Large intestine (tissue), 3 donors: ENCODE results near the gene ADISSP. TPM values are rescaled to one million over a fixed set of nuclear protein-coding genes. Genes with fewer than 3 reads are reported as not detected.

Experiments
- DNase-seq, 2 donors: peaks; one replicate each; pipeline versions ENCODE4 v3.0.0 to v3.0.0-alpha.2; 2013
- H3K27ac ChIP-seq: one replicate; pipeline ENCODE4 v1.5.1; 2013; ENCODE audit warnings: low read length
- H3K27me3 ChIP-seq: 2 replicates; pipeline ENCODE4 v1.6.1; 2013; ENCODE audit warnings: low read length; ENCODE audit not compliant: control insufficient read depth, insufficient read depth
- H3K36me3 ChIP-seq: 2 replicates; pipeline ENCODE4 v1.6.1; 2013; ENCODE audit warnings: low read length; ENCODE audit not compliant: control insufficient read depth, insufficient read depth
- H3K4me1 ChIP-seq: one replicate; pipeline ENCODE4 v1.6.1; 2013; ENCODE audit warnings: low read length; ENCODE audit not compliant: control insufficient read depth, insufficient read depth
- H3K4me3 ChIP-seq: one replicate; pipeline ENCODE4 v1.5.1; 2013; ENCODE audit warnings: low read length
- H3K9me3 ChIP-seq: one replicate; pipeline ENCODE4 v1.6.1; 2013; ENCODE audit warnings: mild to moderate bottlenecking, low read depth, low read length, moderate library complexity; ENCODE audit not compliant: control insufficient read depth
- WGBS: methylation state at CpG from one replicate; pipeline ENCODE4 v1.1.5; 2013; ENCODE audit warnings: low lambda C conversion rate; ENCODE audit not compliant: insufficient coverage; 5-methylcytosine and 5-hydroxymethylcytosine counted together
- polyA plus RNA-seq: library from polyadenylated mRNA; unstranded; fragments of 120-200 nt; gene quantifications from one replicate; pipeline ENCODE4 v1.2.1, GENCODE V29; 2013

Gene ADISSP
- polyA plus RNA-seq, 1 donor = 20.5 TPM

GRCh38 chr20:3747471-3747870 is 20.1 kb downstream of the ADISSP start:
- H3K4me3 ChIP-seq = no peak overlapping the region
- peaks cover 13% of the 10 kb centered on the region for H3K4me1 ChIP-seq
- H3K9me3 ChIP-seq = peaks cover 5% of the 10 kb centered on the region
- no peak overlapping the region for H3K27ac ChIP-seq
- DNase-seq = peak in 1 of 2 donors; percentile 44
- H3K27me3 ChIP-seq = peaks cover 42% of the 10 kb centered on the region
- peaks cover 3% of the 10 kb centered on the region for H3K36me3 ChIP-seq
- no CpG with 5 or more reads among the region's 2 CpGs for WGBS

DNA sequence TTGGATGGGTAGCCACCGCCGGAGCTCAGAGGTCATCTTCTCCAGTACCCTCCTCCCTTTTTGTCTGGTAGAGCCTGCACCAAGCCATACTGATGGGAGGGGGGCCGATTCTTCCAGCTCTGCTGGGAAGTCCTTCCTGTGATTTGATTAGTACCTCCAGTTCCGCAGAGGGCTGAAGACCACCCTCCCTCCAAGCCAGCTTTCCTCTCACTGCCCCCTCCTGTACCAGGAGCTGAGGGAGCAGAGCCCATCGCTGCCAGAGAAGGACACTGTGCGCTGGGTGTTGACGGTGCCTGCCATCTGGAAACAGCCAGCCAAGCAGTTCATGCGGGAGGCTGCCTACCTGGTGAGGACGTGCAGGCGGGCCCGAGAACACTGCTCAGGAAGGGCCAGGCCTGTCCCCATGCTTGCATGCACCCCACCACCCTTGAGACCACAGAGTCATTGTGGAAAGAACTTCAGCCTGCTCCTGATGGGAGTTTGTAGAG is 21.8 kb downstream of the ADISSP start:
- Histone ChIP-seq H3K9me3 (peaks cover 3% of the 10 kb centered on the region), H3K4me1 (peaks cover 7% of the 10 kb centered on the region), H3K36me3 (peaks cover 3% of the 10 kb centered on the region), H3K27ac (no peak overlapping the region), H3K27me3 (peaks cover 34% of the 10 kb centered on the region), H3K4me3 (no peak overlapping the region)
- no CpG with 5 or more reads among the region's 11 CpGs for WGBS
- DNase-seq = no peak

DNA sequence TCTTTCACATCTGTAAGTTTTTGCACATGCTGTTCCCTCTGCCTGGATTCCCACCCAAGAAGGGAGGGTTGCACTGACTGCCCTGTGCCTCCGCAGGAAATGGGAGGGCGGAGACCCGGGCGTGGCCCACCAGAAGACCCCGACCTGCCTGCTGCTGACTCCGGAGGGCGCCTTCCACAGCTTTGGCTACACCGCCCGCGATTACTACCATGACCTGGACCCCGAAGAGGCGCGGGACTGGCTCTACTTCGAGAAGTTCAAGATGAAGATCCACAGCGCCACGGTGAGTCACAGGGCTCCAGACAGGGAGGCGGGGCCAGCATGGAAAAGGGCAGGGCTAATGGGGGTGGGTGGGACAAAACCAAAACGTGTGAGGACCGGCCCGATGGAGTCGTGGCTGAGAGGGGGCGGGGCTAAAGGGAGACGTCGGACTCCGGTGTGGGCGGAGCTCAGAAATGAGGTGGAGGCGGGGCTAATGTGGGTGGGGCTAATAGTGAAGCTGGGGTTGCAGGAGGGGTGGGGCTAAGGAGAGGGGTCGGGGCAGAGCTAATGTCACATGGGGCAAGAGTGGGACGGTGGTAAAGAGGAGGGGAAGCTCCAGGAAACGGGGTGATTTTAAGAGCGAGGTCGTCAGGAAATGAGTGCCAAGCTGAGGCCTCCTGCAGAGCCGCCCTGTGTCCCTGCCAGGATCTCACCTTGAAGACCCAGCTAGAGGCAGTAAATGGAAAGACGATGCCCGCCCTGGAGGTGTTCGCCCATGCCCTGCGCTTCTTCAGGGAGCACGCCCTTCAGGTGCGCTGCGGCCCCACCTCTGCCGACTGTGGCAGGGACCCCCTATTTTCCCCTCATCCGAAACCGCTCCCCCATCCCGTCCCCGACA is 22.5 kb downstream of the ADISSP start:
- peaks cover 27% of the 10 kb centered on the region for H3K27me3 ChIP-seq
- H3K36me3 ChIP-seq = peaks cover 3% of the 10 kb centered on the region
- no peak overlapping the region for H3K4me3 ChIP-seq
- peak; percentile 49 to 65 for DNase-seq
- no peak overlapping the region for H3K27ac ChIP-seq
- H3K4me1 ChIP-seq = peaks cover 6% of the 10 kb centered on the region
- no peaks in the 10 kb centered on the region for H3K9me3 ChIP-seq
- WGBS = 60% methylated on average over 2 of the region's 45 CpGs

GRCh38 chr20:3744037-3744436 is 23.5 kb downstream of the ADISSP start:
- peaks cover 3% of the 10 kb centered on the region for H3K36me3 ChIP-seq
- no peaks in the 10 kb centered on the region for H3K4me1 ChIP-seq
- H3K27me3 ChIP-seq = peaks cover 19% of the 10 kb centered on the region
- no peak for DNase-seq
- no peaks in the 10 kb centered on the region for H3K9me3 ChIP-seq
- no CpG with 5 or more reads among the region's 1 CpG for WGBS
- no peak overlapping the region for H3K4me3 ChIP-seq
- H3K27ac ChIP-seq = no peak overlapping the region

- H3K4me1 ChIP-seq = no peaks in the 10 kb centered on the region
- no peak overlapping the region for H3K4me3 ChIP-seq
- DNase-seq = no peak
- no peaks in the 10 kb centered on the region for H3K9me3 ChIP-seq
- peaks cover 3% of the 10 kb centered on the region for H3K36me3 ChIP-seq
- H3K27me3 ChIP-seq = peaks cover 11% of the 10 kb centered on the region
- WGBS = no CpG with 5 or more reads among the region's 2 CpGs
- no peak overlapping the region for H3K27ac ChIP-seq
Measured at GRCh38 chr20:3743251-3743650, 24.3 kb downstream of the ADISSP start.

GRCh38 chr20:3741836-3742458 is 25.6 kb downstream of the ADISSP start:
- DNase-seq = no peak
- no CpG with 5 or more reads among the region's 7 CpGs for WGBS

DNA sequence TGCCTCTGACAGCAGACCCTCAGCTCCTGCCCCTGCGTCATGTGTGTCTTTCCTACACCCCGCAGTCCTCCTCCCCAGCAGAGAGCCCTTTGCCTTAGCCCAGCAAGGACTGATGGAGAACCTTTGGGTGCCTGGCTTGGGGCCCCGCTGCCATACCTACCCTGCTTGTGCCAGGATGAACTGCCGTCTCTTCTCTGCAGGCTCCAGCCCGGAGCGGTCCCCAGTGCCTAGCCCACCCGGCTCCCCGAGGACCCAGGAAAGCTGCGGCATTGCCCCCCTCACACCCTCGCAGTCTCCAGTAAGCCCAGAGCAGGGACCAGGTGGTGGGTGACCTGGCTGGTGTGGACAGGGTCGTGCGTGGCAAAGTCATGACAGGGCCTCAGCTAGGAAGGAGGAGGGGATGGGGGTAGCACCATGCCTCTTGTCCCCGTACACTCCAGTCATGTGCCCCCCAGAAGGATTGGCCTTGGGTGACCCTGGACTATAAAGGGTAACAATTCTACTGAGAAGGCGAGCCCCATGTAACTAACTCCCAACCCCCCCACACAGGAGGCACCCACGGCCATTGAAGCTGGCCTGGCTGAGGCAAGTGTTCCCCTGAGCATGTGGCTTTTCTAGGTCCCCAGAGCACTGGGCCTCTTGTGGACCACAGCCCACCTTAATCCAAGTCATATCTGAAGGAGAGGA is 26.8 kb downstream of the ADISSP start:
- Histone ChIP-seq H3K27ac (no peak overlapping the region), H3K27me3 (peaks cover 10% of the 10 kb centered on the region), H3K9me3 (no peaks in the 10 kb centered on the region), H3K4me1 (no peaks in the 10 kb centered on the region), H3K4me3 (no peak overlapping the region), H3K36me3 (peaks cover 5% of the 10 kb centered on the region)
- WGBS = no CpG with 5 or more reads among the region's 15 CpGs
- no peak for DNase-seq

More at GRCh38 chr20:3741836-3742458, 25.6 kb downstream of the ADISSP start:
- Histone ChIP-seq H3K36me3 (peaks cover 3% of the 10 kb centered on the region), H3K27me3 (peaks cover 10% of the 10 kb centered on the region), H3K9me3 (no peaks in the 10 kb centered on the region), H3K27ac (no peak overlapping the region), H3K4me3 (no peak overlapping the region), H3K4me1 (no peaks in the 10 kb centered on the region)

- DNase-seq = no peak
- Histone ChIP-seq H3K36me3 (peaks cover 2% of the 10 kb centered on the region), H3K4me1 (no peaks in the 10 kb centered on the region), H3K27me3 (peaks cover 7% of the 10 kb centered on the region), H3K9me3 (no peaks in the 10 kb centered on the region), H3K27ac (no peak overlapping the region), H3K4me3 (no peak overlapping the region)
- no CpG with 5 or more reads among the region's 7 CpGs for WGBS
Measured at GRCh38 chr20:3739926-3740451, 27.6 kb downstream of the ADISSP start.

DNA sequence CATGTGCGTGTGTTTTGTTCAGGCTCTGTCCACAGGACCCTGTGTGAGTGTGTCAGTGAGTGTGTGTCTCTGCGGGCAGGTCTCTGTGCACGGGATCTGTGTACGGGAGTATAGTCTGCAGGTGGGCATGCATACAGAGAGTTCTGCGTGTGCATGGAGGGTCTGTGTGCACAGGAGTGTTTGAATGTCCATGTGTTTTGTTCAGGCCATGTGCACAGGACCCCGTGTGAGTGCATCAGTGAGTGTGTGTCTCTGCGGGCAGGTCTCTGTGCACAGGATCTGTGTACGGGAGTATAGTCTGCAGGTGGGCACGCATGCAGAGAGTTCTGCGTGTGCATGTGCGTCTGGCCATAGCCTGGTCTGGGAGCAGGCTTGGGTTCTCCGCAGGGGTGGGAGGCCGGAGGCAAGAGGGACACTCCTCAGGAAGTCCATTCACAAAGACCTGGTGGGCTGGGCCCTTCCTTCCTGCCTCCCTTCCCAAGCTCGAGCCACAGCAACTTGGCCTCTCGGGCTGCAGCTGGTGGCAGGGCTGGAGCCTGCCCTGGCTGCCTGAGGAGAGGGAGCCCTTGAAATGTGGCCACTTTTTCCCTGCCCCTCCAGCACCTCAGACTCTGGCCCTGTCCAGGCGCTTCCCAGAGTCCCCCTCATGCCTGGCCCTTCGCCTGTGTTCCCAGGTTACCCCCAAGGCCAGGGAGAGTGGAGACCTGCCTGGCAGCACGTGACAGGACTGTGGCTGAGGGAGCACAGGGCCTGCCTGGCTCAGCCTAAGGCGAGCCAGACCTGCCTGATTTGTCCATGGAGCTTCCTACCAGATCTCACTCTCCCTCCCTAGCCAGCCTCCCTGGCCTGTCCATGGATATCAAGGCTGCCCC is 28.3 kb downstream of the ADISSP start:
- no peak overlapping the region for H3K27ac ChIP-seq
- no peak for DNase-seq
- H3K9me3 ChIP-seq = no peaks in the 10 kb centered on the region
- H3K4me3 ChIP-seq = no peak overlapping the region
- WGBS = no CpG with 5 or more reads among the region's 19 CpGs
- H3K4me1 ChIP-seq = no peaks in the 10 kb centered on the region
- peaks cover 5% of the 10 kb centered on the region for H3K27me3 ChIP-seq
- peaks cover 2% of the 10 kb centered on the region for H3K36me3 ChIP-seq
